Stimulated activated naive CD8-positive, alpha-beta T cell treated with anti-CD3 and anti-CD28 coated beads, Interleukin-15, Interleukin-2, amounts not matched to agents 100 U/mL and 50 U/mL, for 24 hours (primary cell): ENCODE measurements around the gene HP1BP3.
A peak's percentile ranks its signal among the peaks of the same experiment; 100 is the strongest.
"Not testable (repeated sequence)": the region's sequence is repeated elsewhere in the genome, so short reads cannot be mapped to it uniquely, and the experiment has no call there.

Source experiments
- ATAC-seq: fragments of 150-1000 bp; cut with Tn5 transposase; one replicate; pipeline ENCODE4 v1.10.0; 2021
- DNase-seq: peaks from one replicate; pipeline ENCODE4 v3.0.0; 2021

Gene HP1BP3

GRCh38 chr1:20787029-20787839, at the start of gene HP1BP3:
Gene HP1BP3 (minus strand): TSS chr1:20787307. CDS start chr1:20780440, 6,867 bp downstream.
- ATAC-seq (peak; percentile 68), DNase-seq (peak; percentile 85)

- ATAC-seq (no peak), DNase-seq (no peak)
These were observed 49.1 kb upstream of the HP1BP3 start for GRCh38 chr1:20836230-20836629.

- no peak for ATAC-seq
- DNase-seq: no peak
These were observed 47.7 kb upstream of the HP1BP3 start for GRCh38 chr1:20834780-20835179.

- ATAC-seq (no peak), DNase-seq (no peak)
These were observed 47.1 kb upstream of the HP1BP3 start for GRCh38 chr1:20834192-20834591.

GRCh38 chr1:20830378-20830777, 43.3 kb upstream of the HP1BP3 start:
- no peak for ATAC-seq

GRCh38 chr1:20829946-20830345, 42.8 kb upstream of the HP1BP3 start:
- DNase-seq (no peak), ATAC-seq (no peak)

More at GRCh38 chr1:20830378-20830777, 43.3 kb upstream of the HP1BP3 start:
- no peak for DNase-seq

GRCh38 chr1:20829531-20829930, 42.4 kb upstream of the HP1BP3 start:
- DNase-seq (no peak), ATAC-seq (no peak)

- no peak for ATAC-seq
- DNase-seq: no peak
These were observed 36.7 kb upstream of the HP1BP3 start for GRCh38 chr1:20823845-20824244.

GRCh38 chr1:20821466-20821865, 34.4 kb upstream of the HP1BP3 start:
- no peak for ATAC-seq
- DNase-seq: no peak

GRCh38 chr1:20819818-20820217, 32.7 kb upstream of the HP1BP3 start:
- no peak for ATAC-seq
- no peak for DNase-seq

- ATAC-seq (no peak), DNase-seq (no peak)
These were observed 27.4 kb upstream of the HP1BP3 start for GRCh38 chr1:20814534-20814871.

GRCh38 chr1:20811916-20812315, 24.8 kb upstream of the HP1BP3 start:
- no peak for DNase-seq
- no peak for ATAC-seq

- no peak for ATAC-seq
- DNase-seq: no peak
These were observed 6.1 kb upstream of the HP1BP3 start for GRCh38 chr1:20793236-20793635.

- ATAC-seq: no peak
- no peak for DNase-seq
These were observed 5.1 kb upstream of the HP1BP3 start for GRCh38 chr1:20792196-20792595.

- no peak for ATAC-seq
These were observed 3.7 kb upstream of the HP1BP3 start for GRCh38 chr1:20790785-20791184.

GRCh38 chr1:20789598-20789997, 2.5 kb upstream of the HP1BP3 start:
- not testable (repeated sequence) for DNase-seq, ATAC-seq

More at GRCh38 chr1:20790785-20791184, 3.7 kb upstream of the HP1BP3 start:
- DNase-seq: no peak

- DNase-seq: no peak
- ATAC-seq: no peak
These were observed 1.0 kb upstream of the HP1BP3 start for GRCh38 chr1:20787840-20788795.

- ATAC-seq (peak; percentile 81), DNase-seq (peak; percentile 98)
These were observed 666 bp downstream of the HP1BP3 start for GRCh38 chr1:20786253-20787028.

- ATAC-seq (peak; percentile 0), DNase-seq (no peak)
These were observed 1.2 kb downstream of the HP1BP3 start for GRCh38 chr1:20785907-20786252.

- ATAC-seq: no peak
These were observed 11.4 kb downstream of the HP1BP3 start for GRCh38 chr1:20775700-20776099.

GRCh38 chr1:20771780-20772179, 15.3 kb downstream of the HP1BP3 start:
- DNase-seq: no peak
- ATAC-seq: no peak

More at GRCh38 chr1:20775700-20776099, 11.4 kb downstream of the HP1BP3 start:
- DNase-seq: no peak
